Measurements from ENCODE around the gene ADAMTSL1.

Gene ADAMTSL1

DNA sequence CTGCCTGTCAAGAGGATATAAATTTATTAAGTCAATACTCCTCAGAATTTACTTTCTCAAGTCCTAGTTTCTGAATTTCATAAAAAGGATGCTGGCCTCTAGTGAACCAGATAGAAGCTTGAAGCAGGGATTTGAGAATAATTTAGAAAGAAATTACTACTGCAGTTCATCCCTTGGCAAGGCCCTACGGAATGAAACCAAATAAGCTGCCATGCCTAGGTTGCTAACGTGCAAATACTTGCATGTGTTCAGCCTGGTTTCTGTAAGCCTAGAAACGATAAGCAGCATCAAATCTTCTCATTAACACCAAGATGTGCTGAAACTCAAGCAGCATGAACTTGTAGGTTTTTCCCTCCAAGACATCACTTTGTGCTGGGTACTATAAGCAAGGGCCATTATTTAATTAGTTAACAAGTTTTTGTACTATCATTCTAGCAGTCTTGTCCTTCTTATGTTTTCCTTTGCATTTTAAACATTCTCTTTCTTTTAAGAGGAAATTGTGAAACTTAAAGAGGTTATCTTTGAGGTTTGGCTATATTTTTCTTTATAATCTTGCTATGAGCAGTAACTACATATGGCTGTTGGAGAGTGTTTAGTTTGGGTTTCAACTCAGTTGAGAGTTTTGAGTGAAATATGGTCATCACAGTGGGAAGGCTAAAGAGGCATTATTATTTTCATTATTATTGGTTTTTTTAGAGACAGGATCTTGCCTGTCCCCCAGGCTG lies 71.8 kb downstream of the ADAMTSL1 start (continued):
- no peak for TF ChIP-seq ZNF600 (tag by site-specific recombination; IDR thresholded peaks at IDR 0.05)
- TF ChIP-seq ZNF658 (tag by site-specific recombination; IDR thresholded peaks at IDR 0.05), result no peak

DNA sequence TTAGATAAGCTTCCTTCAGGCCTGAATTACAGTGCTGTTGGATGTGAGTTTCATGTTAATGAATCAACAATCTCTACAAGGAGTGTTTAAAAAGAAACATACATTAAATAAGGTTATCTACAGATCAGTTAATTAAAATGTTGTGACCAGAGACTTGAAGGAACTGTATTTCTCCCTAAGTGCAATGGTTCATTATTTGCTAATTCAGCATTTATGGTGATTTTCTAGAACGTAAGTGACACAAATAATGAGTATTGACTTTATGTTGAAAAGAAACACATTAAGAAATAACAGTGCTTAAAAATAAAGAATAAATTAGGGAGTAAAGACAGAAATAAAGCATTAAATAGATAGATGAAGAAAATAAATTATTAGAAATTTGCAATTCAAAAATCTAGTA lies 74.5 kb downstream of the ADAMTSL1 start:
- H3K9me3 ChIP-seq (ENCODE audit: control insufficient read depth, insufficient read depth, low read depth, low read length), result no peaks in the 10 kb centered on the region
- no peak for TF ChIP-seq ZNF155 (tag by site-specific recombination; IDR thresholded peaks at IDR 0.05)
- no peak for TF ChIP-seq ZBTB17 (tag by site-specific recombination; IDR thresholded peaks at IDR 0.05)
- no peak for TF ChIP-seq PRDM1 (tag by site-specific recombination; IDR thresholded peaks at IDR 0.05)
- TF ChIP-seq ZNF561 (tag by site-specific recombination; IDR thresholded peaks at IDR 0.05; ENCODE audit: borderline replicate concordance), result no peak
- no peak for TF ChIP-seq KLF1 (tag by site-specific recombination; IDR thresholded peaks at IDR 0.05)
- TF ChIP-seq ZNF670 (tag by site-specific recombination; IDR thresholded peaks at IDR 0.05; ENCODE audit: low read depth), result no peak
- TF ChIP-seq IKZF3 (tag by site-specific recombination; IDR thresholded peaks at IDR 0.05), result no peak
- TF ChIP-seq ZBTB7A (tag by site-specific recombination; IDR thresholded peaks at IDR 0.05; ENCODE audit: low read depth), result no peak
- no peak overlapping the region for H3K4me3 ChIP-seq (ENCODE audit: low read depth, low read length)
- H3K36me3 ChIP-seq (ENCODE audit: control insufficient read depth in 2 of 2, insufficient read depth in 1 of 2, low read length in 2 of 2), result no peaks in the 10 kb centered on the region
- H3K27ac ChIP-seq (ENCODE audit: extremely low read depth, low read depth, low read length), result no peak overlapping the region
- CTCF ChIA-PET, result no interaction called here
- no peaks in the 10 kb centered on the region for H3K4me1 ChIP-seq (ENCODE audit: control insufficient read depth, insufficient read depth, low read length)
- POLR2A ChIA-PET, result no interaction called here

DNA sequence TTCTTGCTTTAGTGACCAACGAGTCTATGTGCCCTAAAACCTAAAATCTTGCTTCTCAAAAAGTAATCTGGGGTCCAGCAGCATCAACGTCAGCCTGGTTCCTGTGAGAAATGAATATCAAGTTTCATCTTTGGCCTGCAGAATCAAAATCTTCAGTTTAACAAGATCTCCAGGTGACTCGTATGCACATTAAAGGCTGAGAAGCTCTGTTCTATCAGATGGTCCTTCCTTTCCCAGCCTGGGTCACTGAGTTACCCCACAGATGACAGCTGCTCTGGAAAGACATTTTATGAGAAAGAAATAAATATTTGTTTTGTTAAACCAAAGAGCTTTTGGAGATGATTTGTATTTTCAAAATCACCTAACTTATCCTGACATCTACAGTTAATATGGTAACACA lies 75.8 kb downstream of the ADAMTSL1 start:
- H3K4me3 ChIP-seq (ENCODE audit: low read depth, low read length), result no peak overlapping the region
- POLR2A ChIA-PET, result no interaction called here
- H3K9me3 ChIP-seq (ENCODE audit: control insufficient read depth, insufficient read depth, low read depth, low read length), result no peaks in the 10 kb centered on the region
- CTCF ChIA-PET, result no interaction called here
- TF ChIP-seq MYNN (tag by site-specific recombination; IDR thresholded peaks at IDR 0.05; ENCODE audit: borderline replicate concordance), result no peak
- TF ChIP-seq ZNF174 (tag by site-specific recombination; IDR thresholded peaks at IDR 0.05), result no peak
- TF ChIP-seq ZBTB1 (tag by site-specific recombination; IDR thresholded peaks at IDR 0.05), result no peak
- no peak for TF ChIP-seq ZNF112 (tag by site-specific recombination; IDR thresholded peaks at IDR 0.05)
- TF ChIP-seq, protein P1, sequence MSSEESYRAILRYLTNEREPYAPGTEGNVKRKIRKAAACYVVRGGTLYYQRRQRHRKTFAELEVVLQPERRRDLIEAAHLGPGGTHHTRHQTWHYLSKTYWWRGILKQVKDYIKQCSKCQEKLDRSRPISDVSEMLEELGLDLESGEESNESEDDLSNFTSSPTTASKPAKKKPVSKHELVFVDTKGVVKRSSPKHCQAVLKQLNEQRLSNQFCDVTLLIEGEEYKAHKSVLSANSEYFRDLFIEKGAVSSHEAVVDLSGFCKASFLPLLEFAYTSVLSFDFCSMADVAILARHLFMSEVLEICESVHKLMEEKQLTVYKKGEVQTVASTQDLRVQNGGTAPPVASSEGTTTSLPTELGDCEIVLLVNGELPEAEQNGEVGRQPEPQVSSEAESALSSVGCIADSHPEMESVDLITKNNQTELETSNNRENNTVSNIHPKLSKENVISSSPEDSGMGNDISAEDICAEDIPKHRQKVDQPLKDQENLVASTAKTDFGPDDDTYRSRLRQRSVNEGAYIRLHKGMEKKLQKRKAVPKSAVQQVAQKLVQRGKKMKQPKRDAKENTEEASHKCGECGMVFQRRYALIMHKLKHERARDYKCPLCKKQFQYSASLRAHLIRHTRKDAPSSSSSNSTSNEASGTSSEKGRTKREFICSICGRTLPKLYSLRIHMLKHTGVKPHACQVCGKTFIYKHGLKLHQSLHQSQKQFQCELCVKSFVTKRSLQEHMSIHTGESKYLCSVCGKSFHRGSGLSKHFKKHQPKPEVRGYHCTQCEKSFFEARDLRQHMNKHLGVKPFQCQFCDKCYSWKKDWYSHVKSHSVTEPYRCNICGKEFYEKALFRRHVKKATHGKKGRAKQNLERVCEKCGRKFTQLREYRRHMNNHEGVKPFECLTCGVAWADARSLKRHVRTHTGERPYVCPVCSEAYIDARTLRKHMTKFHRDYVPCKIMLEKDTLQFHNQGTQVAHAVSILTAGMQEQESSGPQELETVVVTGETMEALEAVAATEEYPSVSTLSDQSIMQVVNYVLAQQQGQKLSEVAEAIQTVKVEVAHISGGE (tag by site-specific recombination; conservative IDR thresholded peaks at IDR 0.05; ENCODE audit: low read depth), result no peak
- no peak for TF ChIP-seq ZNF324 (tag by site-specific recombination; IDR thresholded peaks at IDR 0.05)
- TF ChIP-seq, protein P2, sequence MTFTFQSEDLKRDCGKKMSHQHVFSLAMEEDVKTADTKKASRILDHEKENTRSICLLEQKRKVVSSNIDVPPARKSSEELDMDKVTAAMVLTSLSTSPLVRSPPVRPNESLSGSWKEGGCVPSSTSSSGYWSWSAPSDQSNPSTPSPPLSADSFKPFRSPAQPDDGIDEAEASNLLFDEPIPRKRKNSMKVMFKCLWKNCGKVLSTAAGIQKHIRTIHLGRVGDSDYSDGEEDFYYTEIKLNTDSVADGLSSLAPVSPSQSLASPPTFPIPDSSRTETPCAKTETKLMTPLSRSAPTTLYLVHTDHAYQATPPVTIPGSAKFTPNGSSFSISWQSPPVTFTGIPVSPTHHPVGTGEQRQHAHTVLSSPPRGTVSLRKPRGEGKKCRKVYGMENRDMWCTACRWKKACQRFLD (tag by site-specific recombination; IDR thresholded peaks at IDR 0.05), result no peak
- TF ChIP-seq IKZF3 (tag by site-specific recombination; IDR thresholded peaks at IDR 0.05), result no peak
- TF ChIP-seq, protein P3, sequence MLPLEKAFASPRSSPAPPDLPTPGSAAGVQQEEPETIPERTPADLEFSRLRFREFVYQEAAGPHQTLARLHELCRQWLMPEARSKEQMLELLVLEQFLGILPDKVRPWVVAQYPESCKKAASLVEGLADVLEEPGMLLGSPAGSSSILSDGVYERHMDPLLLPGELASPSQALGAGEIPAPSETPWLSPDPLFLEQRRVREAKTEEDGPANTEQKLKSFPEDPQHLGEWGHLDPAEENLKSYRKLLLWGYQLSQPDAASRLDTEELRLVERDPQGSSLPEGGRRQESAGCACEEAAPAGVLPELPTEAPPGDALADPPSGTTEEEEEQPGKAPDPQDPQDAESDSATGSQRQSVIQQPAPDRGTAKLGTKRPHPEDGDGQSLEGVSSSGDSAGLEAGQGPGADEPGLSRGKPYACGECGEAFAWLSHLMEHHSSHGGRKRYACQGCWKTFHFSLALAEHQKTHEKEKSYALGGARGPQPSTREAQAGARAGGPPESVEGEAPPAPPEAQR (tag by site-specific recombination; IDR thresholded peaks at IDR 0.05), result no peak
- TF ChIP-seq, protein P4, sequence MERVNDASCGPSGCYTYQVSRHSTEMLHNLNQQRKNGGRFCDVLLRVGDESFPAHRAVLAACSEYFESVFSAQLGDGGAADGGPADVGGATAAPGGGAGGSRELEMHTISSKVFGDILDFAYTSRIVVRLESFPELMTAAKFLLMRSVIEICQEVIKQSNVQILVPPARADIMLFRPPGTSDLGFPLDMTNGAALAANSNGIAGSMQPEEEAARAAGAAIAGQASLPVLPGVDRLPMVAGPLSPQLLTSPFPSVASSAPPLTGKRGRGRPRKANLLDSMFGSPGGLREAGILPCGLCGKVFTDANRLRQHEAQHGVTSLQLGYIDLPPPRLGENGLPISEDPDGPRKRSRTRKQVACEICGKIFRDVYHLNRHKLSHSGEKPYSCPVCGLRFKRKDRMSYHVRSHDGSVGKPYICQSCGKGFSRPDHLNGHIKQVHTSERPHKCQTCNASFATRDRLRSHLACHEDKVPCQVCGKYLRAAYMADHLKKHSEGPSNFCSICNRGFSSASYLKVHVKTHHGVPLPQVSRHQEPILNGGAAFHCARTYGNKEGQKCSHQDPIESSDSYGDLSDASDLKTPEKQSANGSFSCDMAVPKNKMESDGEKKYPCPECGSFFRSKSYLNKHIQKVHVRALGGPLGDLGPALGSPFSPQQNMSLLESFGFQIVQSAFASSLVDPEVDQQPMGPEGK (tag by site-specific recombination; IDR thresholded peaks at IDR 0.05), result no peak
- TF ChIP-seq, protein P5, sequence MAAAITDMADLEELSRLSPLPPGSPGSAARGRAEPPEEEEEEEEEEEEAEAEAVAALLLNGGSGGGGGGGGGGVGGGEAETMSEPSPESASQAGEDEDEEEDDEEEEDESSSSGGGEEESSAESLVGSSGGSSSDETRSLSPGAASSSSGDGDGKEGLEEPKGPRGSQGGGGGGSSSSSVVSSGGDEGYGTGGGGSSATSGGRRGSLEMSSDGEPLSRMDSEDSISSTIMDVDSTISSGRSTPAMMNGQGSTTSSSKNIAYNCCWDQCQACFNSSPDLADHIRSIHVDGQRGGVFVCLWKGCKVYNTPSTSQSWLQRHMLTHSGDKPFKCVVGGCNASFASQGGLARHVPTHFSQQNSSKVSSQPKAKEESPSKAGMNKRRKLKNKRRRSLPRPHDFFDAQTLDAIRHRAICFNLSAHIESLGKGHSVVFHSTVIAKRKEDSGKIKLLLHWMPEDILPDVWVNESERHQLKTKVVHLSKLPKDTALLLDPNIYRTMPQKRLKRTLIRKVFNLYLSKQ (tag by site-specific recombination; IDR thresholded peaks at IDR 0.05; ENCODE audit: borderline replicate concordance), result no peak
- H3K27ac ChIP-seq (ENCODE audit: extremely low read depth, low read depth, low read length), result no peak overlapping the region
- no peaks in the 10 kb centered on the region for H3K36me3 ChIP-seq (ENCODE audit: control insufficient read depth in 2 of 2, insufficient read depth in 1 of 2, low read length in 2 of 2)
- no peaks in the 10 kb centered on the region for H3K4me1 ChIP-seq (ENCODE audit: control insufficient read depth, insufficient read depth, low read length)
